ENCODE data around the gene MAPK12. TPM values are rescaled to one million over a fixed set of nuclear protein-coding genes. Genes with fewer than 3 reads are reported as not detected.

Gene MAPK12
- total RNA-seq, 1 experiment from 2014 or later = 54.4 TPM

GRCh38 chr22:50219800-50220602 lies 41.5 kb downstream of the MAPK12 start:
- DNase-seq = no peak
- H3K36me3 ChIP-seq = peaks cover 38% of the 10 kb centered on the region
- H3K27me3 ChIP-seq = no peaks in the 10 kb centered on the region
- H3K4me3 ChIP-seq = no peak overlapping the region
- H3K9me3 ChIP-seq = no peaks in the 10 kb centered on the region

- Histone ChIP-seq H3K9me3 (no peaks in the 10 kb centered on the region), H3K4me3 (no peak overlapping the region), H3K36me3 (peaks cover 45% of the 10 kb centered on the region), H3K27me3 (no peaks in the 10 kb centered on the region)
- DNase-seq = peak; percentile 58
Measured at GRCh38 chr22:50218996-50219727, 42.3 kb downstream of the MAPK12 start.

- no peaks in the 10 kb centered on the region for H3K9me3 ChIP-seq
- no peak for DNase-seq
- no peaks in the 10 kb centered on the region for H3K27me3 ChIP-seq
- H3K4me3 ChIP-seq = no peak overlapping the region
- H3K36me3 ChIP-seq = peaks cover 48% of the 10 kb centered on the region
Measured at GRCh38 chr22:50218153-50218995, 43.1 kb downstream of the MAPK12 start.

- Histone ChIP-seq H3K4me3 (no peak overlapping the region), H3K9me3 (no peaks in the 10 kb centered on the region), H3K36me3 (peaks cover 54% of the 10 kb centered on the region), H3K27me3 (no peaks in the 10 kb centered on the region)
- DNase-seq = no peak
Measured at GRCh38 chr22:50217543-50218152, 43.8 kb downstream of the MAPK12 start.

- H3K9me3 ChIP-seq = no peaks in the 10 kb centered on the region
- H3K27me3 ChIP-seq = no peaks in the 10 kb centered on the region
- no peak overlapping the region for H3K4me3 ChIP-seq
- DNase-seq = no peak
- peaks cover 57% of the 10 kb centered on the region for H3K36me3 ChIP-seq
Measured at GRCh38 chr22:50216684-50217520, 44.6 kb downstream of the MAPK12 start.

- no peak for DNase-seq
- peaks cover 59% of the 10 kb centered on the region for H3K36me3 ChIP-seq
Measured at GRCh38 chr22:50216055-50216683, 45.3 kb downstream of the MAPK12 start.

GRCh38 chr22:50215297-50216054 lies 46.0 kb downstream of the MAPK12 start:
- Histone ChIP-seq H3K27me3 (no peaks in the 10 kb centered on the region), H3K4me3 (no peak overlapping the region), H3K9me3 (no peaks in the 10 kb centered on the region), H3K36me3 (peaks cover 65% of the 10 kb centered on the region)
- DNase-seq = no peak

More at GRCh38 chr22:50216055-50216683, 45.3 kb downstream of the MAPK12 start:
- no peaks in the 10 kb centered on the region for H3K9me3 ChIP-seq
- no peak overlapping the region for H3K4me3 ChIP-seq
- no peaks in the 10 kb centered on the region for H3K27me3 ChIP-seq

GRCh38 chr22:50213263-50213662 lies 48.2 kb downstream of the MAPK12 start:
- DNase-seq = no peak
- Histone ChIP-seq H3K4me3 (no peak overlapping the region), H3K36me3 (peaks cover 64% of the 10 kb centered on the region), H3K9me3 (no peaks in the 10 kb centered on the region), H3K27me3 (no peaks in the 10 kb centered on the region)

GRCh38 chr22:50211147-50211546 lies 50.3 kb downstream of the MAPK12 start:
- no peak for DNase-seq
- Histone ChIP-seq H3K4me3 (no peak overlapping the region), H3K36me3 (peaks cover 59% of the 10 kb centered on the region), H3K27me3 (no peaks in the 10 kb centered on the region), H3K9me3 (no peaks in the 10 kb centered on the region)

GRCh38 chr22:50210378-50211139 lies 50.9 kb downstream of the MAPK12 start:
- H3K4me3 ChIP-seq = no peak overlapping the region
- H3K27me3 ChIP-seq = no peaks in the 10 kb centered on the region
- no peak for DNase-seq
- H3K9me3 ChIP-seq = no peaks in the 10 kb centered on the region
- peaks cover 60% of the 10 kb centered on the region for H3K36me3 ChIP-seq

- Histone ChIP-seq H3K36me3 (peaks cover 62% of the 10 kb centered on the region), H3K27me3 (no peaks in the 10 kb centered on the region), H3K9me3 (no peaks in the 10 kb centered on the region), H3K4me3 (no peak overlapping the region)
- no peak for DNase-seq
Measured at GRCh38 chr22:50209893-50210292, 51.6 kb downstream of the MAPK12 start.

GRCh38 chr22:50208939-50209892 lies 52.3 kb downstream of the MAPK12 start:
- Histone ChIP-seq H3K4me3 (no peak overlapping the region), H3K36me3 (peaks cover 60% of the 10 kb centered on the region), H3K27me3 (no peaks in the 10 kb centered on the region), H3K9me3 (no peaks in the 10 kb centered on the region)
- no peak for DNase-seq

GRCh38 chr22:50208430-50208938 lies 53.0 kb downstream of the MAPK12 start:
- no peak for DNase-seq
- H3K4me3 ChIP-seq = no peak overlapping the region
- no peaks in the 10 kb centered on the region for H3K9me3 ChIP-seq
- H3K36me3 ChIP-seq = peaks cover 58% of the 10 kb centered on the region
- H3K27me3 ChIP-seq = no peaks in the 10 kb centered on the region

Measured in MG63 (cell line).